WTC11 (cell line): ENCODE data around the gene CCSER1.

Source experiments
- FOXJ3 ChIP-seq: sonication (generic); formaldehyde crosslinking; IDR thresholded peaks from 2 replicates; pipeline ENCODE4 v1.9.0; 2021; ENCODE audit warnings: missing genetic modification reagents, mild to moderate bottlenecking, borderline replicate concordance
- JUN ChIP-seq: sonication (generic); formaldehyde crosslinking; IDR thresholded peaks from 2 replicates; pipeline ENCODE4 v1.8.0; 2023; ENCODE audit warnings: mild to moderate bottlenecking, missing genetic modification reagents
- SP1 ChIP-seq: sonication (generic); formaldehyde crosslinking; conservative IDR thresholded peaks from 2 replicates; pipeline ENCODE4 v1.8.1; 2022; ENCODE audit warnings: missing genetic modification reagents
- TF ChIP-seq, protein P1 (sequence below): fragments of 200-600 bp; IDR thresholded peaks from 2 replicates; pipeline ENCODE4 v1.8.0; 2022; ENCODE audit warnings: antibody characterized with exemption

DNA sequence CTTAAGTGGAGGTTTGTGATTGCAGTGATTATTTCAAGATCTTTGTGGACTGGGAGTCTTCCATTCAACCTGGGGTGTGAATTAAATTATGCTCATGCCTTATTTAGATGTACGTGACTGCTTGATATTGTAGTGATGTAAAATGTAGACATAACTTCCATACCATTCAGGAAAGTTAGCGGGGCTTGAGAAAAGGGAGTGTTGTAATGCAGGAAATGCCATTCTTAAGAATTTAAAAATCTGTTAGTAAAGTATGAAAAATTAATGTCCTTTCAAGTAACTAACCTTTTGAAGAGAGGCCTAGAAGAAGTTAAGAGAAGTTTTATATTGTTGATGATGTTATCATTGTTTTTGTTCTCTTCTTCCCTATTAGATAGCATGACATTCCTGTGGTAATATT is 318.2 kb downstream of the CCSER1 start:
- no peak for TF ChIP-seq FOXJ3 (CRISPR knock-in tag)
- no peak for TF ChIP-seq JUN (CRISPR knock-in tag)
- TF ChIP-seq, protein P1, sequence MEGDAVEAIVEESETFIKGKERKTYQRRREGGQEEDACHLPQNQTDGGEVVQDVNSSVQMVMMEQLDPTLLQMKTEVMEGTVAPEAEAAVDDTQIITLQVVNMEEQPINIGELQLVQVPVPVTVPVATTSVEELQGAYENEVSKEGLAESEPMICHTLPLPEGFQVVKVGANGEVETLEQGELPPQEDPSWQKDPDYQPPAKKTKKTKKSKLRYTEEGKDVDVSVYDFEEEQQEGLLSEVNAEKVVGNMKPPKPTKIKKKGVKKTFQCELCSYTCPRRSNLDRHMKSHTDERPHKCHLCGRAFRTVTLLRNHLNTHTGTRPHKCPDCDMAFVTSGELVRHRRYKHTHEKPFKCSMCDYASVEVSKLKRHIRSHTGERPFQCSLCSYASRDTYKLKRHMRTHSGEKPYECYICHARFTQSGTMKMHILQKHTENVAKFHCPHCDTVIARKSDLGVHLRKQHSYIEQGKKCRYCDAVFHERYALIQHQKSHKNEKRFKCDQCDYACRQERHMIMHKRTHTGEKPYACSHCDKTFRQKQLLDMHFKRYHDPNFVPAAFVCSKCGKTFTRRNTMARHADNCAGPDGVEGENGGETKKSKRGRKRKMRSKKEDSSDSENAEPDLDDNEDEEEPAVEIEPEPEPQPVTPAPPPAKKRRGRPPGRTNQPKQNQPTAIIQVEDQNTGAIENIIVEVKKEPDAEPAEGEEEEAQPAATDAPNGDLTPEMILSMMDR, result no peak
- TF ChIP-seq SP1 (CRISPR knock-in tag), result no peak
